ENCODE results near the gene PGAM2. TPM values are rescaled to one million over a fixed set of nuclear protein-coding genes. Genes with fewer than 3 reads are reported as not detected.
"Not testable (repeated sequence)": the region's sequence is repeated elsewhere in the genome, so short reads cannot be mapped to it uniquely, and the experiment has no call there.

PGAM2 gene
- total RNA-seq, 1 experiment from 2014 or later = 8.7 TPM

- H4K91ac ChIP-seq (ENCODE audit: insufficient read length, low read depth, low read length); H3K27ac Mint-ChIP-seq; H2BK20ac ChIP-seq (ENCODE audit: low read depth, low read length, poor library complexity, severe bottlenecking); H3K79me1 ChIP-seq (ENCODE audit: insufficient read depth, low read depth, low read length, poor library complexity, severe bottlenecking); H3K56ac ChIP-seq (ENCODE audit: insufficient read length, low read depth, low read length); H3K4ac ChIP-seq (ENCODE audit: low read depth, low read length); H3K9ac ChIP-seq (ENCODE audit: extremely low read depth, insufficient read length, low read length); H2BK5ac ChIP-seq (ENCODE audit: insufficient read length, low read length); H2BK120ac ChIP-seq (ENCODE audit: low read depth, low read length, poor library complexity, severe bottlenecking); H2AFZ ChIP-seq (ENCODE audit: low read length); H4K20me1 ChIP-seq (ENCODE audit: control insufficient read depth, insufficient read depth, insufficient read length); H3K9me3 ChIP-seq (ENCODE audit: control insufficient read depth, low read depth, low read length); H2AK5ac ChIP-seq (ENCODE audit: insufficient read length, low read length); H3K4me1 Mint-ChIP-seq; H3K4me1 ChIP-seq (ENCODE audit: insufficient read depth, low read length); H3K27me3 ChIP-seq (ENCODE audit: insufficient read depth, low read length); H3K4me3 Mint-ChIP-seq; H2BK15ac ChIP-seq (ENCODE audit: low read depth, low read length); H2BK12ac ChIP-seq (ENCODE audit: insufficient read length, low read depth, low read length); H3K9me3 Mint-ChIP-seq; H3K4me2 ChIP-seq (ENCODE audit: insufficient read depth, insufficient read length, low read length); H4K5ac ChIP-seq (ENCODE audit: insufficient read length, low read depth, low read length); H3K23me2 ChIP-seq (ENCODE audit: insufficient read length, low read depth, low read length, poor library complexity, severe bottlenecking); H3K27me3 Mint-ChIP-seq (ENCODE audit: low read depth); H4K8ac ChIP-seq (replicated peaks; ENCODE audit: insufficient read length, low read depth, low read length); H3T11ph ChIP-seq (ENCODE audit: low read length); H3K36me3 Mint-ChIP-seq (ENCODE audit: insufficient read depth in 1 of 3, low read depth in 3 of 3); H3K14ac ChIP-seq (ENCODE audit: insufficient read depth, low read length); H3K18ac ChIP-seq (ENCODE audit: insufficient read length, low read depth, low read length); H3K27ac ChIP-seq (ENCODE audit: insufficient read length, low read depth, low read length); H3K79me2 ChIP-seq (ENCODE audit: insufficient read depth, low read length); H3K23ac ChIP-seq (ENCODE audit: insufficient read length, low read depth, low read length): not testable (repeated sequence)
- no CpG with 5 or more reads among the region's 11 CpGs for WGBS (ENCODE audit: extremely low coverage, insufficient read length, low lambda C conversion rate)
- DNase-seq = peak; percentile 1
Observed at GRCh38 chr7:44029433-44029832, 35.9 kb downstream of the PGAM2 start.

- not testable (repeated sequence) for H3K4me2 ChIP-seq (ENCODE audit: insufficient read depth, insufficient read length, low read length); H3K4me3 Mint-ChIP-seq; H4K5ac ChIP-seq (ENCODE audit: insufficient read length, low read depth, low read length); H3K27ac ChIP-seq (ENCODE audit: insufficient read length, low read depth, low read length); H3K9me3 ChIP-seq (ENCODE audit: control insufficient read depth, low read depth, low read length); H3K9me3 Mint-ChIP-seq; H3K14ac ChIP-seq (ENCODE audit: insufficient read depth, low read length); H2BK15ac ChIP-seq (ENCODE audit: low read depth, low read length); H4K8ac ChIP-seq (replicated peaks; ENCODE audit: insufficient read length, low read depth, low read length); H3K9ac ChIP-seq (ENCODE audit: extremely low read depth, insufficient read length, low read length); H2BK12ac ChIP-seq (ENCODE audit: insufficient read length, low read depth, low read length); H3K36me3 Mint-ChIP-seq (ENCODE audit: insufficient read depth in 1 of 3, low read depth in 3 of 3); H3K27me3 ChIP-seq (ENCODE audit: insufficient read depth, low read length); H2AK5ac ChIP-seq (ENCODE audit: insufficient read length, low read length); H3K4ac ChIP-seq (ENCODE audit: low read depth, low read length); H3K79me2 ChIP-seq (ENCODE audit: insufficient read depth, low read length); H2AFZ ChIP-seq (ENCODE audit: low read length); H3K23me2 ChIP-seq (ENCODE audit: insufficient read length, low read depth, low read length, poor library complexity, severe bottlenecking); H2BK120ac ChIP-seq (ENCODE audit: low read depth, low read length, poor library complexity, severe bottlenecking); H2BK20ac ChIP-seq (ENCODE audit: low read depth, low read length, poor library complexity, severe bottlenecking); H3K18ac ChIP-seq (ENCODE audit: insufficient read length, low read depth, low read length); H3K23ac ChIP-seq (ENCODE audit: insufficient read length, low read depth, low read length); H3K4me1 Mint-ChIP-seq; DNase-seq; H3K4me1 ChIP-seq (ENCODE audit: insufficient read depth, low read length); H4K20me1 ChIP-seq (ENCODE audit: control insufficient read depth, insufficient read depth, insufficient read length); H4K91ac ChIP-seq (ENCODE audit: insufficient read length, low read depth, low read length); H3K79me1 ChIP-seq (ENCODE audit: insufficient read depth, low read depth, low read length, poor library complexity, severe bottlenecking); H3K56ac ChIP-seq (ENCODE audit: insufficient read length, low read depth, low read length); H3K27ac Mint-ChIP-seq; H3T11ph ChIP-seq (ENCODE audit: low read length); H2BK5ac ChIP-seq (ENCODE audit: insufficient read length, low read length)
- H3K27me3 Mint-ChIP-seq (ENCODE audit: low read depth) = peaks cover 11% of the 10 kb centered on the region
- WGBS (ENCODE audit: extremely low coverage, insufficient read length, low lambda C conversion rate) = no CpG with 5 or more reads among the region's 6 CpGs
Observed at GRCh38 chr7:44022796-44023467, 42.4 kb downstream of the PGAM2 start.

Measured in H9 (cell line).